Vagina (tissue), 2 donors: ENCODE data around the gene THEM4. TPM values are rescaled to one million over a fixed set of nuclear protein-coding genes. Genes with fewer than 3 reads are reported as not detected.

ENCODE experiments used
- DNase-seq, 2 donors: peaks; one replicate each; pipeline ENCODE4 v3.0.0-alpha.2; 2017; ENCODE audit errors: extremely low spot score in 2 of 2
- H3K27ac ChIP-seq: fragments of 200-600 bp; sonication (generic); one replicate; pipeline ENCODE4 v1.5.1; 2019
- H3K27me3 ChIP-seq: fragments of 200-600 bp; sonication (generic); one replicate; pipeline ENCODE4 v1.5.1; 2019
- H3K36me3 ChIP-seq, 2 donors: fragments of 200-600 bp; sonication (generic); one replicate each; pipeline ENCODE4 v1.5.1; 2017 to 2019
- H3K4me1 ChIP-seq: fragments of 200-600 bp; sonication (generic); one replicate; pipeline ENCODE4 v1.5.1; 2019
- H3K4me3 ChIP-seq, 2 donors: fragments of 200-600 bp; sonication (generic); 1 replicate in 1 of 2; 2 replicates in 1 of 2; pipeline ENCODE4 v1.5.1; 2016 to 2019
- H3K9me3 ChIP-seq: fragments of 200-600 bp; sonication (generic); one replicate; pipeline ENCODE4 v1.5.1; 2019
- POLR2A ChIP-seq, 2 donors: fragments of 450-650 bp; IDR thresholded peaks; one replicate each; pipeline ENCODE4 v1.6.1; 2017; ENCODE audit warnings: antibody characterized with exemption in 2 of 2, mild to moderate bottlenecking in 2 of 2, moderate library complexity in 2 of 2
- POLR2AphosphoS5 ChIP-seq, 2 donors: sonication (generic); formaldehyde crosslinking; IDR thresholded peaks; one replicate each; pipeline ENCODE4 v1.9.0; 2017; ENCODE audit warnings: antibody characterized with exemption in 2 of 2, mild to moderate bottlenecking in 2 of 2, low read depth in 1 of 2; ENCODE audit not compliant: insufficient read depth in 1 of 2
- intact Hi-C: fragments of 100-400 bp; cut with DNase I; formaldehyde crosslinking; loops from one replicate; pipeline ENCODE4 v1.15.1; 2023
- total RNA-seq: library from RNA; depleted of rRNA; stranded (reverse); fragments of >200 nt; gene quantifications from one replicate; pipeline ENCODE4 v1.2.3, GENCODE V29; 2016
- TF ChIP-seq, protein P1 (sequence below), 3 experiments: fragments of 450-650 bp in 2 of 3; fragments of 200-600 bp in 1 of 3; sonication (generic) in 1 of 3; IDR thresholded peaks; one replicate each; pipeline ENCODE4 v1.5.1; 2017 to 2019; ENCODE audit warnings: antibody characterized with exemption in 3 of 3, mild to moderate bottlenecking in 2 of 3, moderate library complexity in 2 of 3

THEM4 gene
- total RNA-seq, 1 donor from 2014 or later, result 26.8 TPM

GRCh38 chr1:151851886-151852285 lies 57.4 kb downstream of the THEM4 start:
- H3K4me1 ChIP-seq, result peaks cover 6% of the 10 kb centered on the region
- intact Hi-C loops, result no loop called here
- TF ChIP-seq POLR2A (IDR thresholded peaks at IDR 0.05), result no peak
- TF ChIP-seq, protein P1, sequence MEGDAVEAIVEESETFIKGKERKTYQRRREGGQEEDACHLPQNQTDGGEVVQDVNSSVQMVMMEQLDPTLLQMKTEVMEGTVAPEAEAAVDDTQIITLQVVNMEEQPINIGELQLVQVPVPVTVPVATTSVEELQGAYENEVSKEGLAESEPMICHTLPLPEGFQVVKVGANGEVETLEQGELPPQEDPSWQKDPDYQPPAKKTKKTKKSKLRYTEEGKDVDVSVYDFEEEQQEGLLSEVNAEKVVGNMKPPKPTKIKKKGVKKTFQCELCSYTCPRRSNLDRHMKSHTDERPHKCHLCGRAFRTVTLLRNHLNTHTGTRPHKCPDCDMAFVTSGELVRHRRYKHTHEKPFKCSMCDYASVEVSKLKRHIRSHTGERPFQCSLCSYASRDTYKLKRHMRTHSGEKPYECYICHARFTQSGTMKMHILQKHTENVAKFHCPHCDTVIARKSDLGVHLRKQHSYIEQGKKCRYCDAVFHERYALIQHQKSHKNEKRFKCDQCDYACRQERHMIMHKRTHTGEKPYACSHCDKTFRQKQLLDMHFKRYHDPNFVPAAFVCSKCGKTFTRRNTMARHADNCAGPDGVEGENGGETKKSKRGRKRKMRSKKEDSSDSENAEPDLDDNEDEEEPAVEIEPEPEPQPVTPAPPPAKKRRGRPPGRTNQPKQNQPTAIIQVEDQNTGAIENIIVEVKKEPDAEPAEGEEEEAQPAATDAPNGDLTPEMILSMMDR (IDR thresholded peaks at IDR 0.05), result no peak
- TF ChIP-seq POLR2AphosphoS5 (IDR thresholded peaks at IDR 0.05; ENCODE audit: insufficient read depth in 1 of 2, low read depth in 1 of 2), result no peak
- no peak for DNase-seq
- no peaks in the 10 kb centered on the region for H3K9me3 ChIP-seq
- H3K27me3 ChIP-seq, result no peaks in the 10 kb centered on the region
- no peak overlapping the region for H3K27ac ChIP-seq
- no peaks in the 10 kb centered on the region for H3K36me3 ChIP-seq
- H3K4me3 ChIP-seq, result no peak overlapping the region

DNA sequence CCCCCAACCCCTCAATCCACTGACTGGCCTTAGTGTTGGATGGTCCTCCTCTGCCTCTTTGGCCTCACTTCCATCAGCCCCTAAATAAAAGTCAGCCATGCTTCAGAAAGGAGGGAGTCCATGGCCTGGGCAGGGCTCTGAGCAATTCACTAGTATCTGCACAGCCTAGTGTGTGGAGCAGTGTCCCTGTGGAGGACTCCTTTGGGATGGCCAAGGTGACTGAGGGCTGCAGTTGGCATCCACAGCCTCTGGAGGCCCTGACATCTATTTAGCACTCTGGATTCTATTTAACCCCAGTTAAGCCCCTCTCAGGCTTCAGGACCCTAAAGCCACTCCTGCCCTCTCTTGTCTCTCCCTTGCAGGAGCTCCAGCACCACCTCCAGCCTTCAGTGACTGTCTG lies 59.4 kb downstream of the THEM4 start:
- DNase-seq, result no peak
- intact Hi-C loops, result no loop called here

GRCh38 chr1:151849126-151849525 lies 60.2 kb downstream of the THEM4 start:
- no peak overlapping the region for H3K4me3 ChIP-seq
- DNase-seq, result no peak
- no peaks in the 10 kb centered on the region for H3K36me3 ChIP-seq
- H3K27me3 ChIP-seq, result no peaks in the 10 kb centered on the region
- H3K9me3 ChIP-seq, result no peaks in the 10 kb centered on the region
- H3K27ac ChIP-seq, result no peak overlapping the region
- no peaks in the 10 kb centered on the region for H3K4me1 ChIP-seq
- intact Hi-C loops, result no loop called here
- no peak for TF ChIP-seq POLR2AphosphoS5 (IDR thresholded peaks at IDR 0.05; ENCODE audit: insufficient read depth in 1 of 2, low read depth in 1 of 2)
- TF ChIP-seq, protein P1 (IDR thresholded peaks at IDR 0.05), result no peak
- TF ChIP-seq POLR2A (IDR thresholded peaks at IDR 0.05), result no peak

More for the DNA sequence above, 59.4 kb downstream of the THEM4 start:
- no peaks in the 10 kb centered on the region for H3K4me1 ChIP-seq
- H3K4me3 ChIP-seq, result no peak overlapping the region
- H3K27me3 ChIP-seq, result no peaks in the 10 kb centered on the region
- H3K27ac ChIP-seq, result no peak overlapping the region
- TF ChIP-seq, protein P1 (IDR thresholded peaks at IDR 0.05), result no peak
- TF ChIP-seq POLR2AphosphoS5 (IDR thresholded peaks at IDR 0.05; ENCODE audit: insufficient read depth in 1 of 2, low read depth in 1 of 2), result no peak
- no peak for TF ChIP-seq POLR2A (IDR thresholded peaks at IDR 0.05)
- H3K9me3 ChIP-seq, result no peaks in the 10 kb centered on the region
- no peaks in the 10 kb centered on the region for H3K36me3 ChIP-seq

DNA sequence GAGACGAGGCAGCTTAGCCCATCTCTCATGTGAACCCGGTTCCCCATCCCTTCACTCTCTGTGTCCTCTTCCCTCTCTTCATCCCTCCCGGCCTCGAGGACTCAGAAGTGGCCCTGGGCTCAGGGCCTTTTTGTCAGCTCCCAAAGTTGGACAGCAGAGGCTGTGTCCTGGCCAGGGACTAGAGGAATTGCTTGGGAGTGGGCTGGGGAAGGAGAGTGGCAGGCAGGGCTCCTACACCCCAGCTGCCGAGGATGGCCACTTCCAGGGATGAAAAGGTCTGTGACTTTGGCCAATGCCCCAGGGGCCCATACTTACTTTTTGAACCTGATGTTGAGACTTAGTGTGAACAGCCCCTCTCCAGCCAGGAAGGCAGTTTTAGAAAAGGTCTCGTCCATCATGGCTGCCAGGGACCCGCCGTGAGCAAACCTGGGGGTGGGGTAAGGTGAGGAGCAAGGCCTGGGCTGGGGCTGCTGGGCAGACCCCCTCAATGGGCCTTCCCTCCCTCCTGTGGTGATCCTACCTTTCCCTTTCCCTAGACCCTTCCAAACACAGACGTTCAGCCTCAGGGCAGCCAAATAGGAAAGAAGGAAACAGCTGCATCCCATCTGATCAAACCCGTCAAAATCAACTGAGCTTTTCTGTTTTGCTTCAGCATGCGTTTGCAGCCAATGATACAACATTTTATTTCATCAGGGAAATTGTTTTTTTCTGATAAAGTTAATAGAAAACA lies 61.3 kb downstream of the THEM4 start:
- no peak for TF ChIP-seq POLR2AphosphoS5 (IDR thresholded peaks at IDR 0.05; ENCODE audit: insufficient read depth in 1 of 2, low read depth in 1 of 2)
- TF ChIP-seq, protein P1 (IDR thresholded peaks at IDR 0.05), result no peak
- TF ChIP-seq POLR2A (IDR thresholded peaks at IDR 0.05), result no peak

GRCh38 chr1:151846686-151847237 lies 62.5 kb downstream of the THEM4 start:
- no peak for DNase-seq
- no peaks in the 10 kb centered on the region for H3K27me3 ChIP-seq
- no peaks in the 10 kb centered on the region for H3K9me3 ChIP-seq
- no peaks in the 10 kb centered on the region for H3K4me1 ChIP-seq
- TF ChIP-seq POLR2A (IDR thresholded peaks at IDR 0.05) (no peak), POLR2AphosphoS5 (IDR thresholded peaks at IDR 0.05; ENCODE audit: insufficient read depth in 1 of 2, low read depth in 1 of 2) (no peak)
- TF ChIP-seq, protein P1 (IDR thresholded peaks at IDR 0.05), result no peak
- H3K4me3 ChIP-seq, result no peak overlapping the region
- H3K36me3 ChIP-seq, result no peaks in the 10 kb centered on the region
- intact Hi-C loops, result no loop called here
- H3K27ac ChIP-seq, result no peak overlapping the region

More for the DNA sequence above, 61.3 kb downstream of the THEM4 start:
- Histone ChIP-seq H3K27me3 (no peaks in the 10 kb centered on the region), H3K27ac (no peak overlapping the region), H3K9me3 (no peaks in the 10 kb centered on the region), H3K4me3 (no peak overlapping the region), H3K36me3 (no peaks in the 10 kb centered on the region), H3K4me1 (no peaks in the 10 kb centered on the region)
- intact Hi-C loops, result no loop called here
- no peak for DNase-seq
